GM21528 (cell line): Measurements from ENCODE around the gene PITPNC1.
"Not testable (repeated sequence)": the region's sequence is repeated elsewhere in the genome, so short reads cannot be mapped to it uniquely, and the experiment has no call there.

Experiments
- ATAC-seq: cut with Tn5 transposase; IDR thresholded peaks from one replicate; pipeline ENCODE4 v1.9.1; 2021; ENCODE audit warnings: mild to moderate bottlenecking, moderate library complexity; ENCODE audit not compliant: unreplicated experiment, low FRiP score

The PITPNC1 gene

GRCh38 chr17:67700037-67700724 is 323.1 kb downstream of the PITPNC1 start:
- no peak for ATAC-seq

DNA sequence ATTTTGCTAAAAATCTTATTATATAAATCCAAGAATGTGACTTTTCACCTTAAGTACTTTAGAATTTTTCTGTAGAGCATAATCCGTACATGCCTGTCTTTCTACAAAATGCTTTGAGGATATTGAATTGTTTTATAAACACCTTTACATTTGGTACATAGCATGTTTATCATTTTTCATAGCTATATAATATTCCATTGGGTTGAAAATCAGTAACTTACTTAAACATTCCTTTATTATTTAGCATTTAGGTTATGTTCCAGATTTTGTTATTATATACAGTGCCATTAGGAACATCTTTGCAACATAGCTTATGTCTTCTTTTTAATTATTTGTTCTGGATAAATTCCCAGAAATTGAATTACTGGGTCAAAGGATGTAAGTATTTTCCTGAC is 323.6 kb downstream of the PITPNC1 start:
- ATAC-seq: no peak

DNA sequence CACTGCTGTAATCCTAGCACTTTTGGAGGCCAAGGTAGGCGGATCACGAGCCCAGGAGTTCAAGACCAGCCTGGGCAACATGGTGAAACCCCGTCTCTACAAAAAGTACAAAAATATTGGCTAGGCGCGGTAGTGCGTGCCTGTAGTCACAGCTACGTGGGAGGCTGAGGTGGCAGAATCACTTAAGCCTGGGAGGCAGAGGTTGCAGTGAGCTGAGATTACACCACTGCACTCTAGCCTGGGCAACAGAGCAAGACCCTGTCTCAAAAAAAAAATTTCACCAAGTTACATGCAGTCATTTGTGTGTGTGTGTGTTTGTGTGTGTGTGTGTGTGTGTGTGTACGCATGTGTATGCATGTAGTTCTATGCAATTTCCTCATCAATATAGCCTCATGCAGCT is 325.8 kb downstream of the PITPNC1 start:
- ATAC-seq: not testable (repeated sequence)

GRCh38 chr17:67707442-67707841 is 330.4 kb downstream of the PITPNC1 start:
- ATAC-seq: no peak

DNA sequence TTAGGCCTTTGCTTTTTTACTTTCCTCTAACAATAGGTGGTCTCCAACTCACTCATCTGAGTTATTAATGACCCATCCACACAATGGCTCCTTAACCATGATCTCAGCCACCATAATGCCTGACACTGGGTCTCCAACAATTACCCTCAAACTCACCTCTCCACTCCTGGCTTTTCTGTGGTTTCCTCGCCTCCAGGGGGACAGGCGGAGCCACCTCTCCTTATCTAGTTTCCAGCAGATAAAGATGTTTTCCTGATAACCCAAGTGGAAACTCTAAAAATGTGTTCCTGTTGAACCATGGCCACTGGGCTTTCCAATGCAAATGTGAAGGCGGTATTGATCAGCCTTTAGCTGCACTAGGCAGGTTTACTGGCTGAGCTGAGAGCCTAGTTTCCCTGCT is 331.3 kb downstream of the PITPNC1 start:
- no peak for ATAC-seq

GRCh38 chr17:67711916-67712315 is 334.8 kb downstream of the PITPNC1 start:
- ATAC-seq: no peak

DNA sequence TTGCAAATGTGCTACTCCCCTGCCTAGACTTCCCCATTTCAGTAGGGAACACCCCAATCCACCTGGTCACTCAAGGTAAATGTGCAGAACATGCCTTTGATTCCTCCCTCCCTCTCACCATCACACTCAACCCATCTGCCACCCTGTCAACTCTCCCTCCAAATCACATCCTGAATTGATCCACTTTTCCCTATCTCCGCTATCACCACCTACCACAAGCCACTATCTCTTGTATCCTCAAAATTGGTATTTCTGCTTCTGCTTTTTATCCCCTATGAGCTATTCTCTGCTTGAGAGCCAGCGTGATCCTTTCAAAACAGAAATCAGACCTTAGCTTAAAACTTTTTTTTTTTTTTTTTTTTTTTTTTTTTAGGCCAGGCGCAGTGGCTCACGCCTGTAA is 335.3 kb downstream of the PITPNC1 start:
- ATAC-seq: no peak

DNA sequence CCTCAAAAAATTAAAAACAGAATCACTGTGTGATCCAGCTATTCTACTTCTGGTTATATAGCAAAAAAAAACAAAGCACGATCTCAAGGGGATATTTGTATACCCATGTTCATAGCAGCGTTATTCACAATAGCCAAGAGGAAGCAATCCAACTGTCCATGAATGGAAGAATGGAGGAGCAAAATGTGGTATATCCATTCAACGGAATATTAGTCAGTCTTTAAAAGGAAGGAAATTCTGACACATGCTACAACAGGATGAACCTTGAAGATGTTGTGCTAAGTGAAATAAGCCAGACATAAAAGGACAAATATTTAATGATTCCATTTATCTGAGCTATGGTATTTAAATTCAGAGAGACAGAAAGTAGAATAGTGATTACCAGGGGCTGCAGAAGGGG is 336.1 kb downstream of the PITPNC1 start:
- ATAC-seq: no peak

DNA sequence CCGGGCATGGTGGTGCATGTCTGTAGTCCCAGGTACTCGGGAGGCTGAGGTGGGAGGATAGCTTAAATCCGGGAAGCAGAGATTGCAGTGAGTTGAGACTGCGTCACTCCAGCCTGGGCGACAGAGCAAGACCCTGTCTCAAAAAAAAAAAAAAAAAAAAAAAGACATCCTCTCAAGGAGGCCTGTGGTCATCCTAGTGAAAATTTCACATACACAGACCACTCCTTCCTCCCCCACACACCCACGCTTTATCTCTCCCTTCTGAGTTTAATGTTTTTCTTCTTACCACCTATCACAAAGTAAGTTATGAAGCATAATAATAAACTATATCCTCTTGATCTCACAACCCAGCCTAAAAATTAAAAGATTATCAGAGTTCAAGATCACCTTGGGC is 339.3 kb downstream of the PITPNC1 start:
- no peak for ATAC-seq

DNA sequence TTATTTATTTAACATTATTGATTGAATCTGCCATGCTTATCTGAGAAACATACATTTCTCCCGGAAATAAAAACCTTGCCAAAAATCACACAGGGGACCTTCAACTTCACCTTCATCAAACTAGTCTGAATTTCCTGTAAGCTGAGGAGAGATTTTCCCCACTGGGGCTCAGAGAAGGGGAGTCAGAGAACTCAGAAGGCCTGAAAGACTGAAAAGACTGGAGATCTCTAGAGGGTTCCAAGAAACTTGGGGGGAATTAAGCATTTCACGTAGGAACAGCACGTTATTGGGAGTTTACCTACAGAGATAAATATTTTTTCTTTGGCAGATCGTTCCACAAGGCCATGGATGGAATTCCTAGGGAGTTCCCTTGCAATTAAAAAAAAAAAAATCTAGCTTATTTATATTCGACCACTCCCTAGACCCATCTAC is 340.1 kb downstream of the PITPNC1 start:
- ATAC-seq: no peak

- ATAC-seq: peak; percentile 96
These were observed 340.7 kb downstream of the PITPNC1 start, which contains the start of gene NOL11 for GRCh38 chr17:67717624-67718324. Gene NOL11 (plus strand): TSS chr17:67717936. CDS start chr17:67717948, 12 bp downstream.

DNA sequence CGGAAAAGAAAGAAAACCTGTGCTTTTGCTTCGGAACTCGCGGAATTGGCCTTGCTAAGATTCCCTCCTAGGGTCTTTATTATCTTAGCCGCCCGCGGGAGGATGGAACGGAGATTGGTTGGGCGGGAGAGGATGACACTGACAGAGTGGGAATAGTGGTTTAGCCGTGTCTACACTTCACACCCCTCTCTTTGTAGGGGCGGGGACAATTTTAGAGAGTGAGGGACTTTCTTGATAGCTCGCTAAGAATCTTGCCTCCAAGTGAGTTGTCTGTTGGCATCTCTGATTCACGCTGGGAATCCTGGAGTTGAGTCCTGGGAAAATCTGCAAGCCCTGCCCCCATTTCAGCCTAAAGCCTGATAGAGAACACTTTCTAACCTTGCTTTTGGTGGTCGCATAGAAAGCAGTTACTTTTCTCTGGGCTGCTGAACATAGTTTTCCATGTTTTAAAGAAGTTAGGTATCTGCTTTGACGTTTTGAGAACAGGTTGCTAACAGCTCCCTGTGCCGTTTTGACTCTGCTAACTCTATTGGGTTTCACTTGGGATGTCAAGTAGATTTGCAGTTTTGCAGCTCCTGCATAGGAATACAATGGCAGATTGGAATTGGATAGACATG is 341.4 kb downstream of the PITPNC1 start:
- ATAC-seq: peak; percentile 4

DNA sequence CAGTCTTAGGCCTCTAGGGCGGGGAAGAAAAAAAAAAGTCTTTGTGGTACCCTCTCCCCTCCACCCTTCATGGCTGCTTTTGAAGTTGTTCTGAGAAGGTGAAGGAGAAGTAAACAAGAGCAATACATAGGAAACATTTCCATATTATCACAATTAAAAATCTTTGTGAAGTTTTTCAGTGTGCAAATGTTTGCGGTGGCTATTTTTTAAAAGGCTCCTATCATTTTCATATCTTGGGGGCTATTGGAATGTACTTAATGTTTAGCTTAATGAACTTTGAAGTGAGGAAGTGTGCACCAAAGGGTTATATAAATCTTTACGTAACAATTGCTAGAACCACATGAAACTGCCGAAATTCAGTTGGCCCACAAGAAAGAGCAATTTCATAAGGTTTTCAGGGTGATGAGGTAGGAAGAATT is 348.3 kb downstream of the PITPNC1 start:
- no peak for ATAC-seq

- no peak for ATAC-seq
These were observed 348.7 kb downstream of the PITPNC1 start for GRCh38 chr17:67725807-67726206.

- ATAC-seq: not testable (repeated sequence)
These were observed 350.3 kb downstream of the PITPNC1 start for GRCh38 chr17:67727152-67728039.

GRCh38 chr17:67729903-67730302 is 352.8 kb downstream of the PITPNC1 start:
- ATAC-seq: no peak

DNA sequence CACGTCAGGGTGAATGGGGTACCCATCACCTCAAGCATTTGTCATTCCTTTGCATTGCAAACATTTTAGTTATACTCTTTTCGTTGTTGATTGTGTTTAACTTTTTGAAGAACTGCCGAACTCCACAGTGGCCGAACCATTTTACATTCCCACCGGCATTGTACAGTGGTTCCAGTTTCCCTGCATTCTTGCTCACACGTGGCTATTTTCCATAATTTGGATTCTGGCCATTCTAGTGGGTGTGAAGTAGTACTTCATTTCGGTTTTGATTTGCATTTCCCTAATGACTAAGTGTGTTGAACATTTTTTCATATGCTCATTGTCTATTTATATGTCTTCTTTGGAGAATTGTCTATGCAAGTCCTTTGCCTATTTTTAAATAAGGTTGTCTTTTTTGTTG is 353.6 kb downstream of the PITPNC1 start:
- no peak for ATAC-seq

DNA sequence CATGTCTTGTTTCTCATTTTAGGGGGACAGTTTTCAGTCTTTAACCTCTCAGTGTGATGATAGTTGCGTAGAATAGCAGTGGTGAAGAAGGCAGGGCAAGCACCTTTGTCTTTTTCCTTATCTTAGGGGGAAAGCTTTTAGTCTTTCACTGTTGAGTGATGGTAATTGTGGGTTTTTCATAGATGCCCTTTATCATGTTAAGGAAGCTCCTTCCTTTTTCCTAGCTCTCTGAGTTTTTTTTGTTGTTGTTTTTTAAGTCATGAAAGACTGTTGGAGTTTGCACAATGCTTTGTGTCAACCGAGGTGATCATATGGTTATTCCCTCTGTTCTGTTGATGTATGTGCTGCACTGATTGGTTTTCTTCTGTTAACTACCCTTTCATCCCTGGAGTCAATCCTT is 356.4 kb downstream of the PITPNC1 start:
- no peak for ATAC-seq

DNA sequence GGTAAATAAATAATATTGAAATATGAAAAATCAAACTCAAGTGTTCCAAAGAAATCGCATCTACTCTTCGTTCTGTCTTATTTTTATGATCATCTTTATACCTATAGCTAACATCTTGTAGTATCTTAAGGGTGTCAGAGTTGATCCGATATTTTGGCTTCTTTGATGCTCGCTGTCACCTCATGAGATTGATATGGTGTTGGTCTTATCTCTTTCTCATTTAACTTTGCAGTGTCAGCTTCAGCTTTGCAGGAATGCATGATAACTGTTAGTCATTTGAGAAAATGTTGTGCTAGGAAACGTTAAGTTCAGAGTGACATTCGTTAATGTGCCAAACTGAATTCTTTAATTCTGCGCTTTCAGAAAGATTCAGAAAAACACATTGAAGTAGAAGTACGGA is 360.1 kb downstream of the PITPNC1 start:
- ATAC-seq: no peak

DNA sequence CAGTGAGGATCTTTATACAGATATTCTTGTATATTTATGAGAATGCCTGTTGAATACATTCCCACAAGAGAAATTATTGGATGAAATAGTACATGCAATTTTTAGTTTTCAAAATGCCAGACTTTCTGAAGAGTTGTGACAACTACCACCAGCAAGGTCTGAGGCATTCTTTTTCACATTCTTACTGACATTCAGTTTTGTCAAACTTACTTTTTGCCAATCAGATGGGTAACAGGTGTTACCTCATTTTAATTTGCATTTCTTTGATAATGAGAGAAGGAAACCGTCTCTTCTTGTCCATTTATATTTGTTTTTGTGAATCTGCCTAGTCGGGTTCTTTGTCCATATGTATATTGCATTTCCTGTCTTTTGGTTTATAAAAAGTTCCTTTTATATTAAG is 364.9 kb downstream of the PITPNC1 start:
- ATAC-seq: no peak
